HEK293 (cell line): ENCODE results near the gene TUBB3.

Source experiments
- RBAK ChIP-seq: fragments of 450-650 bp; formaldehyde crosslinking; IDR thresholded peaks from 2 replicates; pipeline ENCODE4 v1.5.1; 2016; ENCODE audit warnings: missing biosample characterization, missing genetic modification characterization
- TRIM28 ChIP-seq: IDR thresholded peaks from 2 replicates; pipeline ENCODE4 v1.6.1; 2011; ENCODE audit warnings: low read length, control low read depth, borderline replicate concordance
- ZBTB48 ChIP-seq: fragments of 450-650 bp; formaldehyde crosslinking; IDR thresholded peaks from 2 replicates; pipeline ENCODE4 v1.5.1; 2016; ENCODE audit warnings: missing biosample characterization, missing genetic modification characterization
- ZFP69B ChIP-seq: fragments of 450-650 bp; formaldehyde crosslinking; IDR thresholded peaks from 2 replicates; pipeline ENCODE4 v1.5.1; 2016; ENCODE audit warnings: missing biosample characterization, missing genetic modification characterization
- ZNF138 ChIP-seq: fragments of 450-650 bp; formaldehyde crosslinking; IDR thresholded peaks from 2 replicates; pipeline ENCODE4 v1.5.1; 2016; ENCODE audit warnings: missing biosample characterization, missing genetic modification characterization, borderline replicate concordance
- ZNF146 ChIP-seq: fragments of 450-650 bp; formaldehyde crosslinking; IDR thresholded peaks from 2 replicates; pipeline ENCODE4 v1.5.1; 2016; ENCODE audit warnings: missing biosample characterization, missing genetic modification characterization
- ZNF174 ChIP-seq: fragments of 450-650 bp; formaldehyde crosslinking; IDR thresholded peaks from 2 replicates; pipeline ENCODE4 v1.5.0; 2017; ENCODE audit warnings: missing biosample characterization, mild to moderate bottlenecking, missing genetic modification characterization
- ZNF274 ChIP-seq, 2 experiments: fragments of 200-500 bp in 1 of 2; fragments of 450-650 bp in 1 of 2; sonication (Bioruptor generic) in 1 of 2; formaldehyde crosslinking in 1 of 2; IDR thresholded peaks; 2 replicates each; pipeline versions ENCODE4 v1.5.1 to v1.6.1; 2014 to 2016; ENCODE audit warnings: borderline replicate concordance in 1 of 2, inconsistent platforms in 1 of 2, low read length in 1 of 2, missing biosample characterization in 1 of 2, missing genetic modification characterization in 1 of 2
- TF ChIP-seq, protein P1 (sequence below): fragments of 450-650 bp; formaldehyde crosslinking; IDR thresholded peaks from 2 replicates; pipeline ENCODE4 v1.5.1; 2016; ENCODE audit warnings: missing biosample characterization, missing genetic modification characterization
- TF ChIP-seq, protein P2 (sequence below): fragments of 450-650 bp; formaldehyde crosslinking; IDR thresholded peaks from 2 replicates; pipeline ENCODE4 v1.5.1; 2016; ENCODE audit warnings: missing biosample characterization, missing genetic modification characterization, low read depth

DNA sequence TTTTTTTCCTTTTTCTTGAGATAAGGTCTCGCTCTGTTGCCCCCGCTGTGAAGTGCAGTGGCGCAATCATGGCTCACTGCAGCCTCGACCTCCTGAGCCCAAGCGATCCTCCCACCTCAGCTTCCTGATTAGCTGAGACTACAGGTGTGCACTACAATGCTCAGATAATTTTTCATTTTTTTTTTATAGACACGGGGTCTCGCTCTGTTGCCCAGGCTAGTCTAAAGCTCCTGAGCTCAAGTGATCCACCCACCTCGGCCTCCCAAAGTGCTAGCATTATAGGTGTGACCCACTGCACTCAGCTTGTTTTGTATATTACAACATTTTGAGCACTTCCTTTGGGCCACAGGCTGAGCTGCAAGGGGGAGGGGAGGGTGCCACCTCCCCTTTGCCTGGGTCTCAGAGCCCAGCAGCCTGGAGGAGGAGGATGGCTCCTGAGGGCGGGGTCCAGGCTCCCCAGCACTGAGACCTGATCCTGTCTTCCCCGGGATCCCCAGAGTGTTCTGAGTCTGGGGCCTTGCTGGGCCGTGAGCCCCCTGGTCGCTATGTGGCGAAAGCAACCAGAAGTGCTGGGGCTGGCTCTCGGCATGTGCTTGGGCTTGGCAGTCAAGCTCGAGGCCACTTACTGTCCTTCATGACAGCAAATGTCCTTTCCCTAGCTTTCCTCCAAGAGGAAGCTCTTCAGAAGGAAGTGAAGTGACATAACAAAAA is 33.5 kb downstream of the TUBB3 start:
- TF ChIP-seq, protein P1, sequence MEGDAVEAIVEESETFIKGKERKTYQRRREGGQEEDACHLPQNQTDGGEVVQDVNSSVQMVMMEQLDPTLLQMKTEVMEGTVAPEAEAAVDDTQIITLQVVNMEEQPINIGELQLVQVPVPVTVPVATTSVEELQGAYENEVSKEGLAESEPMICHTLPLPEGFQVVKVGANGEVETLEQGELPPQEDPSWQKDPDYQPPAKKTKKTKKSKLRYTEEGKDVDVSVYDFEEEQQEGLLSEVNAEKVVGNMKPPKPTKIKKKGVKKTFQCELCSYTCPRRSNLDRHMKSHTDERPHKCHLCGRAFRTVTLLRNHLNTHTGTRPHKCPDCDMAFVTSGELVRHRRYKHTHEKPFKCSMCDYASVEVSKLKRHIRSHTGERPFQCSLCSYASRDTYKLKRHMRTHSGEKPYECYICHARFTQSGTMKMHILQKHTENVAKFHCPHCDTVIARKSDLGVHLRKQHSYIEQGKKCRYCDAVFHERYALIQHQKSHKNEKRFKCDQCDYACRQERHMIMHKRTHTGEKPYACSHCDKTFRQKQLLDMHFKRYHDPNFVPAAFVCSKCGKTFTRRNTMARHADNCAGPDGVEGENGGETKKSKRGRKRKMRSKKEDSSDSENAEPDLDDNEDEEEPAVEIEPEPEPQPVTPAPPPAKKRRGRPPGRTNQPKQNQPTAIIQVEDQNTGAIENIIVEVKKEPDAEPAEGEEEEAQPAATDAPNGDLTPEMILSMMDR (tag by site-specific recombination): no peak
- TF ChIP-seq, protein P2, sequence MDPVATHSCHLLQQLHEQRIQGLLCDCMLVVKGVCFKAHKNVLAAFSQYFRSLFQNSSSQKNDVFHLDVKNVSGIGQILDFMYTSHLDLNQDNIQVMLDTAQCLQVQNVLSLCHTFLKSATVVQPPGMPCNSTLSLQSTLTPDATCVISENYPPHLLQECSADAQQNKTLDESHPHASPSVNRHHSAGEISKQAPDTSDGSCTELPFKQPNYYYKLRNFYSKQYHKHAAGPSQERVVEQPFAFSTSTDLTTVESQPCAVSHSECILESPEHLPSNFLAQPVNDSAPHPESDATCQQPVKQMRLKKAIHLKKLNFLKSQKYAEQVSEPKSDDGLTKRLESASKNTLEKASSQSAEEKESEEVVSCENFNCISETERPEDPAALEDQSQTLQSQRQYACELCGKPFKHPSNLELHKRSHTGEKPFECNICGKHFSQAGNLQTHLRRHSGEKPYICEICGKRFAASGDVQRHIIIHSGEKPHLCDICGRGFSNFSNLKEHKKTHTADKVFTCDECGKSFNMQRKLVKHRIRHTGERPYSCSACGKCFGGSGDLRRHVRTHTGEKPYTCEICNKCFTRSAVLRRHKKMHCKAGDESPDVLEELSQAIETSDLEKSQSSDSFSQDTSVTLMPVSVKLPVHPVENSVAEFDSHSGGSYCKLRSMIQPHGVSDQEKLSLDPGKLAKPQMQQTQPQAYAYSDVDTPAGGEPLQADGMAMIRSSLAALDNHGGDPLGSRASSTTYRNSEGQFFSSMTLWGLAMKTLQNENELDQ: no peak
- TF ChIP-seq TRIM28 (no peak), ZFP69B (tag by site-specific recombination) (no peak), ZNF138 (tag by site-specific recombination) (no peak), ZNF274 (IDR thresholded peaks at IDR 0.05; ENCODE audit: low read length) (no peak), ZNF274 (tag by site-specific recombination; IDR thresholded peaks at IDR 0.05; ENCODE audit: borderline replicate concordance) (no peak), ZNF174 (tag by site-specific recombination) (no peak), ZBTB48 (tag by site-specific recombination) (no peak), RBAK (tag by site-specific recombination) (no peak), ZNF146 (tag by site-specific recombination) (no peak)
